IMR-90 (cell line): ENCODE results near the gene SMCO3.

Experiments used
- POLR2A ChIP-seq: IDR thresholded peaks from 2 replicates; pipeline ENCODE4 v1.6.1; 2012; ENCODE audit warnings: mild to moderate bottlenecking, low read depth, low read length
- TF ChIP-seq, protein P1 (sequence below): conservative IDR thresholded peaks from 2 replicates; pipeline ENCODE4 v1.5.1; 2012; ENCODE audit warnings: mild to moderate bottlenecking, low read depth, low read length, improper control_type of control experiment

DNA sequence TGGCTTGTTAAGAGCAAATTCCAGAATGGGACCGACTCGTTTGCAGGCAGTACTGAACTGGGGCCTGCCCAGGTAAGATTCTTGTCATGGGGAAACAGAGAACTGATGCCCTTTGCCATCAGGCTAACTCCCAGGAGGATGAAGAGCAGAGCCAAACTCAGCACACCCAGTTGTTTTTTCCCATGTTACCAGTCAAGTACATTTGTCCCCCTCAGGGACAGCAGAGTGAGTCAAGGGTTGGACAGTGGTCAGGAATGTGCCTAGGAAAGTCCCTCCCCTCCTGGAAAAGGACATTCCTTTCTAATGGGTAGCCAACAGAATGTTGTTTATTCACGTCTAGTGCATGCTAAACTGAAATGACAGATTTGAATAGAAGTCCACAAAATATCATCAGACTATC is 27.8 kb upstream of the SMCO3 start:
- TF ChIP-seq, protein P1, sequence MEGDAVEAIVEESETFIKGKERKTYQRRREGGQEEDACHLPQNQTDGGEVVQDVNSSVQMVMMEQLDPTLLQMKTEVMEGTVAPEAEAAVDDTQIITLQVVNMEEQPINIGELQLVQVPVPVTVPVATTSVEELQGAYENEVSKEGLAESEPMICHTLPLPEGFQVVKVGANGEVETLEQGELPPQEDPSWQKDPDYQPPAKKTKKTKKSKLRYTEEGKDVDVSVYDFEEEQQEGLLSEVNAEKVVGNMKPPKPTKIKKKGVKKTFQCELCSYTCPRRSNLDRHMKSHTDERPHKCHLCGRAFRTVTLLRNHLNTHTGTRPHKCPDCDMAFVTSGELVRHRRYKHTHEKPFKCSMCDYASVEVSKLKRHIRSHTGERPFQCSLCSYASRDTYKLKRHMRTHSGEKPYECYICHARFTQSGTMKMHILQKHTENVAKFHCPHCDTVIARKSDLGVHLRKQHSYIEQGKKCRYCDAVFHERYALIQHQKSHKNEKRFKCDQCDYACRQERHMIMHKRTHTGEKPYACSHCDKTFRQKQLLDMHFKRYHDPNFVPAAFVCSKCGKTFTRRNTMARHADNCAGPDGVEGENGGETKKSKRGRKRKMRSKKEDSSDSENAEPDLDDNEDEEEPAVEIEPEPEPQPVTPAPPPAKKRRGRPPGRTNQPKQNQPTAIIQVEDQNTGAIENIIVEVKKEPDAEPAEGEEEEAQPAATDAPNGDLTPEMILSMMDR = no peak
- TF ChIP-seq POLR2A = no peak
